ENCODE results near the gene FBXW12. TPM values are rescaled to one million over a fixed set of nuclear protein-coding genes. Genes with fewer than 3 reads are reported as not detected.

FBXW12 gene
- total RNA-seq, 1 experiment from 2014 or later = not detected

DNA sequence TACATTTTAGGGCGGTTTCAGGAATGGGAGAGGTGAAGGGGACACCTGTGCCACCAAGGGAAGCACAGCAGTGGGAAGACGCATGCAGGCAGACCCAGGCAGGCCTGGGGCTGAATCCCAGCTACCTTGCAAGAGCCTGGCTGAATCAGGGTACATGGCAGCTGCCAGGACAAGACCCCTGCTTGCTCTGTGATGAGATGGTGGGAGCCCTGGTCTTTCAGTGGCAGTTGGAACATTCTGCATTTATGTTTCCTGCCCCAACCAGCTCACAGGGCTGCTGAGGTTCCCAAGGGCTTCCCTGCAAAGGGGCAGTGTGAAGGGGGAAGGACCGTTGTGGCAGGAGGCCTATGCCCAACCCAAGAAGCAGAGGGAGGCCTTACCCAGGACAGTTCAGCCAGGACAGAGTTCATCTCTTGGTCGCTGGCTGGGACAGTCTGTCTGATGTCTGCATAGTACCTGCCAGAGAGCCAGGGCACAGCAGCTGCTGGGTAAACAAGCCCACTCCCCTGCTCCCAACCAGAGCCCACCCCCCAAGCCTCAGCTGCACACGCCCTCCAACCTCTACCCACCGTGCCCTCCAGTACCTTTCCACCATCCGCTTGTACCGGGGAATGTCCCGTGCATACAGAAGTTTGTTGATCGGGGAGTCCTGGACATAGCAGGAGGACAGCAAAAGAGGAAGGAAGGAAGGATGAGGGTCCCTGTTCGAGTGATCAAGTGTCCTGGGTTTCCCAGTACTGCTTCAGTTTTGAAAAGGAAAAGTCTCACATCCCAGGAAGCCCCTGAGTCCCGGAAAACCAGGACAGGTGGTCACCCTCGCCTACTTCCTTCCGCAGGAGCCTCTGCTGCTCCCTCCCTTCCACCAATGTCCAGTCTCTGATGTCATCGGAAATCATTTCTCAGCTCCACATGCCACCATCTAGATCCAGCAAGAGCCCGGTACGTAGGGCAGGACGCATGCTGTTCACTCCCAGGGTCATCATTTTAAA is 34.7 kb downstream of the FBXW12 start:
- no peaks in the 10 kb centered on the region for H3K9me2 ChIP-seq (replicated peaks; ENCODE audit: low read length)
- DNase-seq (no peak), ATAC-seq (no peak)
- H3K27me3 ChIP-seq (ENCODE audit: low read length) = no peaks in the 10 kb centered on the region
- intact Hi-C loops (cut with micrococcal nuclease) = no loop called here
- H3K27ac ChIP-seq (ENCODE audit: low read length) = no peak overlapping the region
- H3K4me2 ChIP-seq (ENCODE audit: low read length) = no peak overlapping the region
- no peak overlapping the region for H2AFZ ChIP-seq (ENCODE audit: low read length)
- TF ChIP-seq EZH2phosphoT487 (IDR thresholded peaks at IDR 0.05; ENCODE audit: borderline replicate concordance, low read length) (no peak), EZH2 (IDR thresholded peaks at IDR 0.05; ENCODE audit: low read length, unreplicated experiment) (no peak)
- TF ChIP-seq, protein P1, sequence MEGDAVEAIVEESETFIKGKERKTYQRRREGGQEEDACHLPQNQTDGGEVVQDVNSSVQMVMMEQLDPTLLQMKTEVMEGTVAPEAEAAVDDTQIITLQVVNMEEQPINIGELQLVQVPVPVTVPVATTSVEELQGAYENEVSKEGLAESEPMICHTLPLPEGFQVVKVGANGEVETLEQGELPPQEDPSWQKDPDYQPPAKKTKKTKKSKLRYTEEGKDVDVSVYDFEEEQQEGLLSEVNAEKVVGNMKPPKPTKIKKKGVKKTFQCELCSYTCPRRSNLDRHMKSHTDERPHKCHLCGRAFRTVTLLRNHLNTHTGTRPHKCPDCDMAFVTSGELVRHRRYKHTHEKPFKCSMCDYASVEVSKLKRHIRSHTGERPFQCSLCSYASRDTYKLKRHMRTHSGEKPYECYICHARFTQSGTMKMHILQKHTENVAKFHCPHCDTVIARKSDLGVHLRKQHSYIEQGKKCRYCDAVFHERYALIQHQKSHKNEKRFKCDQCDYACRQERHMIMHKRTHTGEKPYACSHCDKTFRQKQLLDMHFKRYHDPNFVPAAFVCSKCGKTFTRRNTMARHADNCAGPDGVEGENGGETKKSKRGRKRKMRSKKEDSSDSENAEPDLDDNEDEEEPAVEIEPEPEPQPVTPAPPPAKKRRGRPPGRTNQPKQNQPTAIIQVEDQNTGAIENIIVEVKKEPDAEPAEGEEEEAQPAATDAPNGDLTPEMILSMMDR (conservative IDR thresholded peaks at IDR 0.05; ENCODE audit: low read depth, low read length) = no peak
- no peak overlapping the region for H3K4me3 ChIP-seq (ENCODE audit: low read length)
- H3K79me2 ChIP-seq (ENCODE audit: low read length) = no peaks in the 10 kb centered on the region
- no TSS peak for BruUV-seq (replicated peaks)
- no peaks in the 10 kb centered on the region for H3K36me3 ChIP-seq (ENCODE audit: low read depth, low read length)
- no peak overlapping the region for H3K9ac ChIP-seq (ENCODE audit: low read length)
- H3F3A ChIP-seq (ENCODE audit: low read length, unreplicated experiment) = no peaks in the 10 kb centered on the region
- H3K4me1 ChIP-seq (ENCODE audit: insufficient read depth, low read length) = peaks cover 8% of the 10 kb centered on the region; the same call in 1 of the 2 replicates
- H4K20me1 ChIP-seq (ENCODE audit: low read length) = no peaks in the 10 kb centered on the region
- ChIA-PET CTCF (interaction anchor here (0.8 kb wide), 1 partner anchor 30 kb away, joined by 5 read pairs; no protein-coding TSS in a partner anchor), POLR2A (ENCODE audit: unreplicated experiment) (no interaction called here)
- H3K9me3 ChIP-seq (ENCODE audit: low read length) = no peaks in the 10 kb centered on the region

DNA sequence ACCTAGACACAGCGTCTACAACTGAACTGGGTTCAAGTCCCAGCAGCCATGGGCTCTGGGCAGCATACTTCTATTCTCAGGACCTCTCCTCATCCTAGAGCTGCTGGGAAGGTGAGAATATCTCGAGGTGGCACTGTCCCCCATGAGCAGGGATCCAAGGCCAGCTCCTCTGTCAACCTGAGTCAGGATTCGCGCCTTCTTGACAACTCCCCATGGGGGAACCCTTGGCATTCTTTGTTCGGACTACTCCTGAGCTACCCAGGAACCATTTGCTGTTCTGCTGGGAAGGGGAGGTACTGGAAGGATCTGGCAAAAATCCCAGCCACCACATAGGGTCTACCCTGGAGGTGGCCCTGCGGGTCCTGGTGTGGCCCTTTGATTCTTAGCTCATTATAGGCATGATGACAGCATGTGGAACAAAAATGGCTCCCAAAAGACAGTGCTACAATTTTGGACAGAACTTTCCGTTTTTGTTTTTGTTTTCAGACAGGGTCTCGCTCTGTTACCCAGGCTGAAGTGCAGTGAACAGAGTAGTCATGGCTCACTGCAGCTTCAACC is 35.6 kb downstream of the FBXW12 start:
- DNase-seq (no peak), ATAC-seq (no peak)
- ChIA-PET CTCF (interaction anchor here (0.8 to 0.9 kb wide), 2 partner anchors 29 kb away, joined by 5 read pairs; no protein-coding TSS in a partner anchor), POLR2A (ENCODE audit: unreplicated experiment) (interaction anchor here (0.7 kb wide), 1 partner anchor 181 kb away, joined by 4 read pairs; no protein-coding TSS in a partner anchor)
- no peak overlapping the region for H3K4me3 ChIP-seq (ENCODE audit: low read length)
- no peaks in the 10 kb centered on the region for H3K9me2 ChIP-seq (replicated peaks; ENCODE audit: low read length)
- H3K79me2 ChIP-seq (ENCODE audit: low read length) = no peaks in the 10 kb centered on the region
- no peaks in the 10 kb centered on the region for H4K20me1 ChIP-seq (ENCODE audit: low read length)
- H3K36me3 ChIP-seq (ENCODE audit: low read depth, low read length) = no peaks in the 10 kb centered on the region
- no peak overlapping the region for H2AFZ ChIP-seq (ENCODE audit: low read length)
- no peaks in the 10 kb centered on the region for H3K4me1 ChIP-seq (ENCODE audit: insufficient read depth, low read length)
- H3K27ac ChIP-seq (ENCODE audit: low read length) = no peak overlapping the region
- BruUV-seq (replicated peaks) = no TSS peak
- TF ChIP-seq, protein P1 (conservative IDR thresholded peaks at IDR 0.05; ENCODE audit: low read depth, low read length) = no peak
- no peak for TF ChIP-seq EZH2phosphoT487 (IDR thresholded peaks at IDR 0.05; ENCODE audit: borderline replicate concordance, low read length)
- no peak for TF ChIP-seq EZH2 (IDR thresholded peaks at IDR 0.05; ENCODE audit: low read length, unreplicated experiment)
- no peak overlapping the region for H3K4me2 ChIP-seq (ENCODE audit: low read length)
- no peaks in the 10 kb centered on the region for H3K27me3 ChIP-seq (ENCODE audit: low read length)
- H3K9me3 ChIP-seq (ENCODE audit: low read length) = no peaks in the 10 kb centered on the region
- no peaks in the 10 kb centered on the region for H3F3A ChIP-seq (ENCODE audit: low read length, unreplicated experiment)
- H3K9ac ChIP-seq (ENCODE audit: low read length) = no peak overlapping the region
- intact Hi-C loops (cut with micrococcal nuclease) = no loop called here
